GM21737 (cell line): Measurements from ENCODE around the gene ELFN1.

Experiments used
- ATAC-seq: cut with Tn5 transposase; IDR thresholded peaks from one replicate; pipeline ENCODE4 v1.9.1; 2021; ENCODE audit warnings: mild to moderate bottlenecking, moderate library complexity; ENCODE audit not compliant: unreplicated experiment

The ELFN1 gene

GRCh38 chr7:1739593-1739992 lies 69.5 kb downstream of the ELFN1 start:
- ATAC-seq = no peak

GRCh38 chr7:1740214-1740613 lies 70.1 kb downstream of the ELFN1 start:
- no peak for ATAC-seq

GRCh38 chr7:1741246-1741645 lies 71.2 kb downstream of the ELFN1 start:
- no peak for ATAC-seq

GRCh38 chr7:1741751-1742554 lies 71.9 kb downstream of the ELFN1 start:
- ATAC-seq = no peak

GRCh38 chr7:1742555-1743303 lies 72.7 kb downstream of the ELFN1 start:
- no peak for ATAC-seq

GRCh38 chr7:1743481-1744230 lies 73.6 kb downstream of the ELFN1 start:
- no peak for ATAC-seq

GRCh38 chr7:1744296-1745017 lies 74.4 kb downstream of the ELFN1 start:
- no peak for ATAC-seq

GRCh38 chr7:1745018-1745532 lies 75.0 kb downstream of the ELFN1 start:
- no peak for ATAC-seq

- ATAC-seq = no peak
Measured at GRCh38 chr7:1745576-1746490, 75.8 kb downstream of the ELFN1 start.

- no peak for ATAC-seq
Measured at GRCh38 chr7:1746491-1746975, 76.5 kb downstream of the ELFN1 start.

GRCh38 chr7:1747004-1747801 lies 77.1 kb downstream of the ELFN1 start:
- no peak for ATAC-seq

- ATAC-seq = no peak
Measured at GRCh38 chr7:1748076-1748838, 78.2 kb downstream of the ELFN1 start.

- no peak for ATAC-seq
Measured at GRCh38 chr7:1748839-1749173, 78.7 kb downstream of the ELFN1 start.

- no peak for ATAC-seq
Measured at GRCh38 chr7:1749351-1749863, 79.3 kb downstream of the ELFN1 start.

GRCh38 chr7:1749864-1750466 lies 79.9 kb downstream of the ELFN1 start:
- no peak for ATAC-seq

GRCh38 chr7:1750541-1751021 lies 80.5 kb downstream of the ELFN1 start:
- no peak for ATAC-seq

- no peak for ATAC-seq
Measured at GRCh38 chr7:1752111-1752510, 82.0 kb downstream of the ELFN1 start.
